Stimulated activated CD8-positive, alpha-beta memory T cell treated with anti-CD3 and anti-CD28 coated beads, Interleukin-7, amount 100 ng/mL, for 24 hours (primary cell): Measurements from ENCODE around the gene SMIM24.
A peak's percentile ranks its signal among the peaks of the same experiment; 100 is the strongest.
"Not testable (repeated sequence)": the region's sequence is repeated elsewhere in the genome, so short reads cannot be mapped to it uniquely, and the experiment has no call there.

Experiments
- DNase-seq: peaks from one replicate; pipeline ENCODE4 v3.0.0-alpha.2; 2020; ENCODE audit warnings: low read depth

The SMIM24 gene

GRCh38 chr19:3455960-3456601 lies 24.2 kb downstream of the SMIM24 start:
- no peak for DNase-seq

DNA sequence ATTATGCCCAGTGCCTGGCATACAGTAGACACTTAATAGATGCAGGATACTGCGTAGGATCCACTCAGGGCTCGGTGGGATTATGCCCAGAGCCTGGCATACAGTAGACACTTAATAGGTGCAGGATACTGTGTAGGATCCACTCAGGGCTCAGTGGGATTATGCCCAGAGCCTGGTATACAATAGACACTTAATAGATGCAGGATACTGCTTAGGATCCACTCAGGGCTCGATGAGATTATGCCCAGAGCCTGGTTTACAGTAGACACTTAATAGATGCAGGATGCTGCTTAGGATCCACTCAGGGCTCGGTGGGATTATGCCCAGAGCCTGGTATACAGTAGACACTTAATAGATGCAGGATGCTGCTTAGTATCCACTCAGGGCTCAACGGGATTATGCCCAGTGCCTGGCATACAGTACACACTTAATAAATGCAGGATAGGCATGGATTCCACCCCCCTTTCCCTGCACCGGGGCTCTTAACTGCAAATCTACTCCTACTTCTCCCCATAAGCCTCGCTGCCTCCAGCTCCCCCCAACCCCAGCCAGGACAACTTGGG lies 24.9 kb downstream of the SMIM24 start:
- DNase-seq = no peak

DNA sequence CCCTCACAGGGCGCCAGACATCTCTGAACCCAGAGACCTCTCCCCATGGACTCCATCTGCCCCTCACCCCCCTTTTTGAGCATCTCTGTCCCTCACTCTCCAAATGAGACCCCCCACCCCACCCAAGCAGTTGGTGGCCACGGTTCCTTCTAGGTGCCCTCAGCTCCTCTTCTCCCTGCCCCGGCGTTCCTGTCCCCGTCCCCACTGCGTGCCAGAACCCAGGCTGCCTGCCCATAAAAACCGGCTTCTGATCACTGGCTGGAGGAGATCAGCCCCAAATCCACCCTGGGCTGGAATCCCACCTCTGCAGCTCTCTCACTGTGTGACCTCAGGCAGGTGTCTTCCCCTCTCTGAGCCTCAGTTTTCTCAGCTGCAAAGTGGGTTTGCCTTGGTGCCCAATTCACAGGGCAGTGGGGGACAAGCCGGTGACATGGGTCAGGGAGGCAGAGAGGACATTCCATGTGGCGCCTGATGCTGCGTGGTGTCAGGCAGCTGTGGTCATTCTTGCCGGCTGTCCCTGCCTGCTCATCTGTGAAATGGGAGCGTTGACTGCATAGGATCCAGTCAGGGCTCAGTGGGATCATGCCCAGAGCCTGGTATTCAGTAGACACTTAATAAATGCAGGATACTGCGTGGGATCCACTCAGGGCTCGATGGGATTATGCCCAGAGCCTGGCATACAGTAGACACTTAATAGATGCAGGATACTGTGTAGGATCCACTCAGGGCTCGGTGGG lies 25.5 kb downstream of the SMIM24 start:
- DNase-seq = no peak

GRCh38 chr19:3453840-3454239 lies 26.5 kb downstream of the SMIM24 start:
- DNase-seq = no peak

DNA sequence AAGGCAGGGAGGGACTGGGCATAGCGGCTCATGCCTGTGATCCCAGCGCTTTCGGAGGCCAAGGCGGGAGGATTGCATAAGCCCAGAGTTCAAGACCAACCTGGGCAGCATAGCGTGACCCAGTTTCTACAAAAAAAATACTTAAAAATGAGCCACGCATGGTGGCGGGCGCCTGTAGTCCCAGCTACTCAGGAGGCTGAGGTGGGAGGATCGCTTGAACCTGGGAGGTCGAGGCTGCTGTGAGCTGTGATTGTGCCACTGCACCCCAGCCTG lies 27.4 kb downstream of the SMIM24 start:
- DNase-seq = not testable (repeated sequence)

DNA sequence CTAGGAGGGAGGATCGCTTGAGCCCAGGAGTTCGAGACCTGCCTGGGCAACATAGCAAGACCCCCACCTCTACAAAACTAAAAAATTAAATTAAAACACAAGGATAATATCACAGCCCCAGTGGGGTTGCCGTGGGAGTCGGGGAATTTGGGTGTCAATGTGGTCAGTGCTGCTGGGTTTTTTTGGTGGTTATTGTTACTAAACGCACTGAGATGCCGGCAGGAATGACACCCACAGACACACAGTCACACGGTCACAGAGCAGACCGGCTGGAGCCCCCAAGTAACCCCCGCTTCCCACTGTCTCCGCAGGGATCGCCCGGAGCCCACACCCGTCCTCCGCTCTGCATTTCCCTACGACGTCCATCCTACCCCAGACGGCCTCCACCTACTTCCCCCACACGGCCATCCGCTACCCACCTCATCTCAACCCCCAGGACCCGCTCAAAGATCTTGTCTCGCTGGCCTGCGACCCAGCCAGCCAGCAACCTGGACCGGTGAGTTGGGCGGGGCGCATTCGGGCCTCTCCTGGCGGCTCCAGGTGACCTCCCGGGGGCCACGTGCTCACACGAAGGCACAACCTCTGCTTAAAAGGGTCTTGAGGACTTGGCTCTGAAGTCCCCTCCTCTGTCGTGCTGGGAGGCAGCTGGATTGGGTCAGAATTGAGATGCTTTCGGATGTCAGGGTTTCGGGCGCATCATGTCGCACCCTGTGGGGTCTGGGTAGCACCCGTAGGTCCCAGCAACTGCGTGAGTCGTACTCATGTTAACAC lies 28.0 kb downstream of the SMIM24 start:
- DNase-seq = no peak

DNA sequence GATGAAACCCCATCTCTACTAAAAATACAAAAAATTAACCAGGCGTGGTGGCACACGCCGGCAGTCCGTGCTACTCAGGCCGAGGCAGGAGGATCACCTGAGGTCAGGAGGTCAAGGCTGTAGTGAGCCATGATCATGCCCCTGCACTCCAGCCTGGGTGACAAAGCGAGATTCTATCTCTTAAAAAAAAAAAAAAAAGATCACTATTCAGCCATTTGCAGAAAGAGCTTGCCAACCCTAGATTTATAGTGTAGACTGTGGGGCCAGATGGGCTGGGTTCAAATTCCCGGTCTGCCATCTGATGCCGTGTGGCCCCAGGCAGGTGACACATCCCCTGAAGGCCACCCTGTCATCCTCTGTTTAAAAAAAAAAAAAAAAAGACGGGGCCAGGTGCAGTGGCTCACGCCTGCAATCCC lies 28.9 kb downstream of the SMIM24 start:
- DNase-seq = no peak

GRCh38 chr19:3450796-3451411 lies 29.4 kb downstream of the SMIM24 start:
- DNase-seq = no peak

DNA sequence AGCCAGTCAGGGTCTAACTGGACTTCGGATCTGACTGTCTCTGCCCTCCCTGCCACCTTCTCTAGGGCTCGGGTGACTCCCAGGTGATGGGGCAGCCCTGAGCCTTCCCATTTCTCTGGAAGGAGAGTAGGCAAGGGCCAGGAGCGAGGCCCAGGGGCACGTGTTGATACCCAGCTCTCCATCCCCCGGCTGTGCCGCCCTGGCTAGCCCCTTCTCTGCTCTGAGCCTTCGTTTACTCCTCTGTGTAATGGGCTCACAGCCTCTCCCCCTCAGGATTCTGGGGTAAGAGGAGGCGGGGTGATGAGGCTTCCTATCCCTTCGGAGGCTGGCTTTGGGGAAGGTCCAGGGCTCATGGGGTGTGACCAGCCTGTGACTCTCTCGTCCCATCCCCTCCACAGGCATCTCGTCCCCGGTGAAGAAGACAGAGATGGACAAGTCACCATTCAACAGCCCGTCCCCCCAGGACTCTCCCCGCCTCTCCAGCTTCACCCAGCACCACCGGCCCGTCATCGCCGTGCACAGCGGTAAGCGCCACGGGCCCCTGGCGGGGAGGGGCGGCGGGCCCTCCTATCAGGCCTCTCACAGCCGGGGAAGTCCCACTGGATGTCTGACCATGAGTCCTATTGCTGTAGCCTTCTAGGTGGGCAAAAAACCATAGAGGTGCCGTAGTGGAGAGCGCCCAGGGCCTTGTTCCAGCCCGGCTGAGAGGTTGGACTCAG lies 31.6 kb downstream of the SMIM24 start:
- DNase-seq = no peak

GRCh38 chr19:3446657-3447056 lies 33.7 kb downstream of the SMIM24 start:
- not testable (repeated sequence) for DNase-seq

DNA sequence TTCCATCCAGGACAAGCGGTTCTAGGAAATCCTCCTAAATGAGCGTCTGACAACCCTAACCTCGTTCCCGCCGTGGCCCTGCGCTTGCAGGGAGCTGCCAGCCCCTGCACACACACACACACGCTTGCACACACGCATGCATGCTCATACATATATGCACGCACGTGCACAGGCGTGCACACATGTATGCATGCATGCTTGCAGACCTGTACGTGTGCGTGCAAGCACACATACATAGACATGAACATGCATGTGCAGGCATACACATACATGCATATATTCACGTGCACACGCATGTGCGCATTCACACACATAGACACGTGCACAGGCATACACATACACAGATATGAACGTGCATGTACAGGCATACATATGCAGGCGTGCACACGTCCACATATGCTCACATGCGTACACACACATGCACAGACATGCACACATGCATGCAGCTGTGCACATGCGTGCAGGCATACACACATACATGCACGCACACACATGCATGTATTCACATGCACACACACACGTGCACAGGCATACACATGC lies 35.6 kb downstream of the SMIM24 start:
- no peak for DNase-seq

- no peak for DNase-seq
Measured at GRCh38 chr19:3443840-3444694, 36.3 kb downstream of the SMIM24 start.

GRCh38 chr19:3442487-3443071 lies 37.7 kb downstream of the SMIM24 start:
- DNase-seq = no peak

GRCh38 chr19:3441986-3442329 lies 38.4 kb downstream of the SMIM24 start:
- DNase-seq = no peak

- DNase-seq = no peak
Measured at GRCh38 chr19:3441089-3441985, 39.0 kb downstream of the SMIM24 start.

- DNase-seq = peak; percentile 26
Measured at GRCh38 chr19:3440082-3440481, 40.2 kb downstream of the SMIM24 start.

GRCh38 chr19:3434630-3435553 lies 45.4 kb downstream of the SMIM24 start:
- DNase-seq = peak; percentile 90
